ENCODE results near the gene TAS2R41. TPM values are rescaled to one million over a fixed set of nuclear protein-coding genes. Genes with fewer than 3 reads are reported as not detected.

TAS2R41 gene
- total and polyA plus RNA-seq, 2 of the 13 experiments (the other 11 are each of a cell fraction or from before 2014, with no cell fraction given), result not detected

- Histone ChIP-seq H3K9me3 (ENCODE audit: low read length) (no peaks in the 10 kb centered on the region), H2AFZ (ENCODE audit: low read length) (no peak overlapping the region), H3K36me3 (replicated peaks in 1 of 2; ENCODE audit: control insufficient read depth in 1 of 2, insufficient read depth in 2 of 2, low read length in 2 of 2) (no peaks in the 10 kb centered on the region), H3K4me3 (replicated peaks in 1 of 3; ENCODE audit: insufficient read depth in 1 of 3, low read depth in 2 of 3, low read length in 3 of 3) (no peak overlapping the region), H3K4me1 (ENCODE audit: insufficient read depth, low read length) (no peaks in the 10 kb centered on the region), H3K27me3 (ENCODE audit: control insufficient read depth in 1 of 2, insufficient read depth in 2 of 2, low read length in 2 of 2) (no peaks in the 10 kb centered on the region), H3K79me2 (ENCODE audit: insufficient read depth, low read length) (no peaks in the 10 kb centered on the region), H3K4me2 (ENCODE audit: low read depth, low read length) (no peak overlapping the region), H3K27ac (ENCODE audit: extremely low read length, insufficient read depth, low read length) (no peak overlapping the region), H3K9ac (ENCODE audit: insufficient read depth, low read depth, low read length) (no peak overlapping the region), H4K20me1 (ENCODE audit: insufficient read depth, low read length) (no peaks in the 10 kb centered on the region)
- no peak for DNase-seq (ENCODE audit: low spot score)
- CTCF ChIA-PET (ENCODE audit: low intra/inter-chr PET ratio, low total read pairs), result no interaction called here
- TF ChIP-seq ZNF253 (CRISPR knock-in tag; IDR thresholded peaks at IDR 0.05; ENCODE audit: borderline replicate concordance) (no peak), MEIS2 (CRISPR knock-in tag; IDR thresholded peaks at IDR 0.05) (no peak), TAF15 (IDR thresholded peaks at IDR 0.05; ENCODE audit: low read depth, low read length, poor library complexity, severe bottlenecking) (no peak)
- TF ChIP-seq, protein P1, sequence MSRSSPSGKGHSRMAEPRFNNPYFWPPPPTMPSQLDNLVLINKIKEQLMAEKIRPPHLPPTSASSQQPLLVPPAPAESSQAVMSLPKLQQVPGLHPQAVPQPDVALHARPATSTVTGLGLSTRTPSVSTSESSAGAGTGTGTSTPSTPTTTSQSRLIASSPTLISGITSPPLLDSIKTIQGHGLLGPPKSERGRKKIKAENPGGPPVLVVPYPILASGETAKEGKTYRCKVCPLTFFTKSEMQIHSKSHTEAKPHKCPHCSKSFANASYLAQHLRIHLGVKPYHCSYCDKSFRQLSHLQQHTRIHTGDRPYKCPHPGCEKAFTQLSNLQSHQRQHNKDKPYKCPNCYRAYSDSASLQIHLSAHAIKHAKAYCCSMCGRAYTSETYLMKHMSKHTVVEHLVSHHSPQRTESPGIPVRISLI (CRISPR knock-in tag; IDR thresholded peaks at IDR 0.05; ENCODE audit: borderline replicate concordance), result no peak
- POLR2A ChIA-PET, result no interaction called here
- intact Hi-C loops (cut with micrococcal nuclease; ENCODE audit: unreplicated experiment) (no loop called here), in situ Hi-C loops (cut with HindIII; ENCODE audit: extremely low pct_ligation_motif_present, low pct_unique_long_range_greater_than_20kb) (no loop called here)
- no peak for ATAC-seq
- 0% methylated on average over 2 of the region's 2 CpGs for WGBS (ENCODE audit: low lambda C conversion rate)
- no peak for FAIRE-seq
- BruUV-seq (replicated peaks), result no TSS peak
Observed at GRCh38 chr7:143505838-143506237, 28.2 kb downstream of the TAS2R41 start.

DNA sequence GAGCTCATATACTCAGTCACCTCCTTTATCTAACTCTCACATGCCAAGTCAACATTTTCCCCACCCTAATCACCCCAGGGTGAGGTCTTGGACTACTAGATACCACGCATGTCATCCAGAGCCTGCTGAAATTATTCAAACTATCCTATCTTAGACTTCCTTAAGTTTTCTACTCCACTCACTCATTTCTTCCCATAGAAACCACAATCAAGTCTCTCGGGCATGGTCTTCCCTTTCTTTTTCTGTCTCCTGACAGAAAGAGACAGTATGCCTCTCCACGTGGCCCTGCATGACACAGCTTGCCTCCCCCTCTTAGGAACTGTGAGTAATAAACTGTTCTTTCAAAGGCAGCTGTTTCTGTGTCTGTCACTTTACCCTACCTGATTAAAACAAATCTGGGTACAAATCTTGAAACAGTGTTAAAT, 29.4 kb downstream of the TAS2R41 start:
- no peaks in the 10 kb centered on the region for H3K79me2 ChIP-seq (ENCODE audit: insufficient read depth, low read length)
- in situ Hi-C loops (cut with HindIII; ENCODE audit: extremely low pct_ligation_motif_present, low pct_unique_long_range_greater_than_20kb) (no loop called here), intact Hi-C loops (cut with micrococcal nuclease; ENCODE audit: unreplicated experiment) (no loop called here)
- no peak overlapping the region for H2AFZ ChIP-seq (ENCODE audit: low read length)
- 0% methylated on average over 3 of the region's 3 CpGs for WGBS (ENCODE audit: low lambda C conversion rate)
- no TSS peak for BruUV-seq (replicated peaks)
- DNase-seq (ENCODE audit: low spot score) (no peak), ATAC-seq (no peak), FAIRE-seq (no peak)
- no peaks in the 10 kb centered on the region for H3K4me1 ChIP-seq (ENCODE audit: insufficient read depth, low read length)
- no peak overlapping the region for H3K4me3 ChIP-seq (replicated peaks in 1 of 3; ENCODE audit: insufficient read depth in 1 of 3, low read depth in 2 of 3, low read length in 3 of 3)
- CTCF ChIA-PET (ENCODE audit: low intra/inter-chr PET ratio, low total read pairs), result no interaction called here
- H3K36me3 ChIP-seq (replicated peaks in 1 of 2; ENCODE audit: control insufficient read depth in 1 of 2, insufficient read depth in 2 of 2, low read length in 2 of 2), result no peaks in the 10 kb centered on the region
- H4K20me1 ChIP-seq (ENCODE audit: insufficient read depth, low read length), result no peaks in the 10 kb centered on the region
- no peak overlapping the region for H3K9ac ChIP-seq (ENCODE audit: insufficient read depth, low read depth, low read length)
- no peak overlapping the region for H3K27ac ChIP-seq (ENCODE audit: extremely low read length, insufficient read depth, low read length)
- H3K4me2 ChIP-seq (ENCODE audit: low read depth, low read length), result no peak overlapping the region
- POLR2A ChIA-PET, result no interaction called here
- no peaks in the 10 kb centered on the region for H3K9me3 ChIP-seq (ENCODE audit: low read length)
- H3K27me3 ChIP-seq (ENCODE audit: control insufficient read depth in 1 of 2, insufficient read depth in 2 of 2, low read length in 2 of 2), result peaks cover 0 to under 1% of the 10 kb centered on the region in 2 experiments; a peak in 1 of 5 replicates
- TF ChIP-seq POLR2A (IDR thresholded peaks at IDR 0.05; ENCODE audit: insufficient read depth in 1 of 2, low read depth in 2 of 2, low read length in 2 of 2), result no peak
- TF ChIP-seq FOXA1 (IDR thresholded peaks at IDR 0.05), result no peak
- no peak for TF ChIP-seq FOXA1 (CRISPR knock-in tag; IDR thresholded peaks at IDR 0.05)
- no peak for TF ChIP-seq CERS6 (CRISPR knock-in tag; IDR thresholded peaks at IDR 0.05)
- no peak for TF ChIP-seq NFIC (IDR thresholded peaks at IDR 0.05; ENCODE audit: low read length)
- TF ChIP-seq, protein P2, sequence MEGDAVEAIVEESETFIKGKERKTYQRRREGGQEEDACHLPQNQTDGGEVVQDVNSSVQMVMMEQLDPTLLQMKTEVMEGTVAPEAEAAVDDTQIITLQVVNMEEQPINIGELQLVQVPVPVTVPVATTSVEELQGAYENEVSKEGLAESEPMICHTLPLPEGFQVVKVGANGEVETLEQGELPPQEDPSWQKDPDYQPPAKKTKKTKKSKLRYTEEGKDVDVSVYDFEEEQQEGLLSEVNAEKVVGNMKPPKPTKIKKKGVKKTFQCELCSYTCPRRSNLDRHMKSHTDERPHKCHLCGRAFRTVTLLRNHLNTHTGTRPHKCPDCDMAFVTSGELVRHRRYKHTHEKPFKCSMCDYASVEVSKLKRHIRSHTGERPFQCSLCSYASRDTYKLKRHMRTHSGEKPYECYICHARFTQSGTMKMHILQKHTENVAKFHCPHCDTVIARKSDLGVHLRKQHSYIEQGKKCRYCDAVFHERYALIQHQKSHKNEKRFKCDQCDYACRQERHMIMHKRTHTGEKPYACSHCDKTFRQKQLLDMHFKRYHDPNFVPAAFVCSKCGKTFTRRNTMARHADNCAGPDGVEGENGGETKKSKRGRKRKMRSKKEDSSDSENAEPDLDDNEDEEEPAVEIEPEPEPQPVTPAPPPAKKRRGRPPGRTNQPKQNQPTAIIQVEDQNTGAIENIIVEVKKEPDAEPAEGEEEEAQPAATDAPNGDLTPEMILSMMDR (CRISPR knock-in tag; IDR thresholded peaks at IDR 0.05), result no peak
- no peak for TF ChIP-seq ZNF841 (CRISPR knock-in tag; IDR thresholded peaks at IDR 0.05; ENCODE audit: borderline replicate concordance)
- TF ChIP-seq ZNF660 (CRISPR knock-in tag; IDR thresholded peaks at IDR 0.05; ENCODE audit: borderline replicate concordance, low read depth), result no peak
- no peak for TF ChIP-seq TBL1XR1 (IDR thresholded peaks at IDR 0.05; ENCODE audit: borderline replicate concordance, low read length, partially characterized antibody)
- no peak for TF ChIP-seq ZFP62 (CRISPR knock-in tag; IDR thresholded peaks at IDR 0.05)
- TF ChIP-seq ELF1 (CRISPR knock-in tag; IDR thresholded peaks at IDR 0.05), result no peak
- TF ChIP-seq, protein P3, sequence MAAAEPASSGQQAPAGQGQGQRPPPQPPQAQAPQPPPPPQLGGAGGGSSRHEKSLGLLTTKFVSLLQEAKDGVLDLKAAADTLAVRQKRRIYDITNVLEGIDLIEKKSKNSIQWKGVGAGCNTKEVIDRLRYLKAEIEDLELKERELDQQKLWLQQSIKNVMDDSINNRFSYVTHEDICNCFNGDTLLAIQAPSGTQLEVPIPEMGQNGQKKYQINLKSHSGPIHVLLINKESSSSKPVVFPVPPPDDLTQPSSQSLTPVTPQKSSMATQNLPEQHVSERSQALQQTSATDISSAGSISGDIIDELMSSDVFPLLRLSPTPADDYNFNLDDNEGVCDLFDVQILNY (CRISPR knock-in tag; conservative IDR thresholded peaks at IDR 0.05), result no peak
